ENCODE data around the gene ZBTB7C.

Gene ZBTB7C

GRCh38 chr18:48134609-48135008 lies 274.6 kb downstream of the ZBTB7C start:
- in situ Hi-C loops (cut with HindIII; ENCODE audit: low sequenced_read_pairs) = no loop called here
- no peak overlapping the region for H3K4me3 ChIP-seq (ENCODE audit: low read depth, low read length)
- no peak for TF ChIP-seq CTCF (IDR thresholded peaks at IDR 0.05; ENCODE audit: low read depth, low read length, missing control alignments)
- DNase-seq (ENCODE audit: low read depth) = no peak

- H3K4me3 ChIP-seq (ENCODE audit: low read depth, low read length) = no peak overlapping the region
- peak; percentile 22 for DNase-seq (ENCODE audit: low read depth)
- no peak for TF ChIP-seq CTCF (IDR thresholded peaks at IDR 0.05; ENCODE audit: low read depth, low read length, missing control alignments)
- in situ Hi-C loops (cut with HindIII; ENCODE audit: low sequenced_read_pairs) = no loop called here
Observed at GRCh38 chr18:48133671-48134251, 275.4 kb downstream of the ZBTB7C start.

- TF ChIP-seq CTCF (IDR thresholded peaks at IDR 0.05; ENCODE audit: low read depth, low read length, missing control alignments) = no peak
- DNase-seq (ENCODE audit: low read depth) = no peak
- in situ Hi-C loops (cut with HindIII; ENCODE audit: low sequenced_read_pairs) = no loop called here
- H3K4me3 ChIP-seq (ENCODE audit: low read depth, low read length) = no peak overlapping the region
Observed at GRCh38 chr18:48132797-48133655, 276.2 kb downstream of the ZBTB7C start.

GRCh38 chr18:48131042-48131441 lies 278.1 kb downstream of the ZBTB7C start:
- no peak overlapping the region for H3K4me3 ChIP-seq (ENCODE audit: low read depth, low read length)
- in situ Hi-C loops (cut with HindIII; ENCODE audit: low sequenced_read_pairs) = no loop called here
- TF ChIP-seq CTCF (IDR thresholded peaks at IDR 0.05; ENCODE audit: low read depth, low read length, missing control alignments) = no peak
- no peak for DNase-seq (ENCODE audit: low read depth)

- in situ Hi-C loops (cut with HindIII; ENCODE audit: low sequenced_read_pairs) = no loop called here
- TF ChIP-seq CTCF (IDR thresholded peaks at IDR 0.05; ENCODE audit: low read depth, low read length, missing control alignments) = no peak
- no peak for DNase-seq (ENCODE audit: low read depth)
- H3K4me3 ChIP-seq (ENCODE audit: low read depth, low read length) = no peak overlapping the region
Observed at GRCh38 chr18:48129621-48130082, 279.5 kb downstream of the ZBTB7C start.

GRCh38 chr18:48127606-48128005 lies 281.6 kb downstream of the ZBTB7C start:
- DNase-seq (ENCODE audit: low read depth) = no peak
- in situ Hi-C loops (cut with HindIII; ENCODE audit: low sequenced_read_pairs) = no loop called here
- TF ChIP-seq CTCF (IDR thresholded peaks at IDR 0.05; ENCODE audit: low read depth, low read length, missing control alignments) = no peak
- H3K4me3 ChIP-seq (ENCODE audit: low read depth, low read length) = no peak overlapping the region
